Measurements from ENCODE around the gene SMU1.

DNA sequence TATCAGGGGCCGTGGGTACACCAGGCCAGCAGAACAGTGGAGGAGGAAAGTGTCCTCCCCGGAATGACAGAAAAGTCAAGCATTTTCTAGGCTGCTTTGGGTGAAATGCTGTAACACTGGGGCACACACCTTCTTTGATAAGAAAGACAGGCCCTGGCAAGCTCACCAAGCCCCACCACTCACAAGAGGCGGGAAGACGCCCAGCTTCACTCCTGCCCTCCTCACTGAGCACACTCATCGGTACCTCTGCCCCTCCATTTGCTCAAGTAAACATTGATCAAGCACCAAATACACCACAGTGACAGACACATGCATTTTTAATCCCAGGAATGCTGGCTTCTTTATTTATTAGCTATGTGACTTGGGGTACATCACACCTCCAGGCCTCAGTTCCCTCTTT lies 47.6 kb upstream of the SMU1 start:
- TF ChIP-seq, protein P1, sequence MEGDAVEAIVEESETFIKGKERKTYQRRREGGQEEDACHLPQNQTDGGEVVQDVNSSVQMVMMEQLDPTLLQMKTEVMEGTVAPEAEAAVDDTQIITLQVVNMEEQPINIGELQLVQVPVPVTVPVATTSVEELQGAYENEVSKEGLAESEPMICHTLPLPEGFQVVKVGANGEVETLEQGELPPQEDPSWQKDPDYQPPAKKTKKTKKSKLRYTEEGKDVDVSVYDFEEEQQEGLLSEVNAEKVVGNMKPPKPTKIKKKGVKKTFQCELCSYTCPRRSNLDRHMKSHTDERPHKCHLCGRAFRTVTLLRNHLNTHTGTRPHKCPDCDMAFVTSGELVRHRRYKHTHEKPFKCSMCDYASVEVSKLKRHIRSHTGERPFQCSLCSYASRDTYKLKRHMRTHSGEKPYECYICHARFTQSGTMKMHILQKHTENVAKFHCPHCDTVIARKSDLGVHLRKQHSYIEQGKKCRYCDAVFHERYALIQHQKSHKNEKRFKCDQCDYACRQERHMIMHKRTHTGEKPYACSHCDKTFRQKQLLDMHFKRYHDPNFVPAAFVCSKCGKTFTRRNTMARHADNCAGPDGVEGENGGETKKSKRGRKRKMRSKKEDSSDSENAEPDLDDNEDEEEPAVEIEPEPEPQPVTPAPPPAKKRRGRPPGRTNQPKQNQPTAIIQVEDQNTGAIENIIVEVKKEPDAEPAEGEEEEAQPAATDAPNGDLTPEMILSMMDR (IDR thresholded peaks at IDR 0.05), result no peak
- TF ChIP-seq POLR2A (IDR thresholded peaks at IDR 0.05), result no peak
